Endodermal cell (in vitro differentiated cells): ENCODE results near the gene ESM1. TPM values are rescaled to one million over a fixed set of nuclear protein-coding genes. Genes with fewer than 3 reads are reported as not detected.

Source experiments
- DNase-seq: peaks from one replicate; pipeline ENCODE4 v3.0.0-alpha.2; 2017
- H3K27ac ChIP-seq: 2 replicates; pipeline ENCODE4 v1.5.1; 2013; ENCODE audit warnings: mild to moderate bottlenecking, low read depth, low read length, moderate library complexity
- H3K27me3 ChIP-seq: 2 replicates; pipeline ENCODE4 v1.6.1; 2013; ENCODE audit warnings: mild to moderate bottlenecking, low read length, moderate library complexity; ENCODE audit not compliant: insufficient read depth, control insufficient read depth, poor library complexity, severe bottlenecking
- H3K36me3 ChIP-seq: 2 replicates; pipeline ENCODE4 v1.7.0; 2013; ENCODE audit warnings: mild to moderate bottlenecking, low read length, moderate library complexity; ENCODE audit not compliant: control insufficient read depth, insufficient read depth
- H3K4me1 ChIP-seq: one replicate; pipeline ENCODE4 v1.7.0; 2013; ENCODE audit warnings: low read length; ENCODE audit not compliant: control insufficient read depth, insufficient read depth
- H3K4me3 ChIP-seq: 2 replicates; pipeline ENCODE4 v1.5.1; 2013; ENCODE audit warnings: mild to moderate bottlenecking, low read length, moderate library complexity
- H3K9ac ChIP-seq: 2 replicates; pipeline ENCODE4 v1.6.1; 2013; ENCODE audit warnings: mild to moderate bottlenecking, low read length, moderate library complexity; ENCODE audit not compliant: poor library complexity, severe bottlenecking; ENCODE audit errors: extremely low read depth
- H3K9me3 ChIP-seq: 2 replicates; pipeline ENCODE4 v1.6.1; 2013; ENCODE audit warnings: mild to moderate bottlenecking, low read length, moderate library complexity; ENCODE audit not compliant: control insufficient read depth
- H3K27ac Mint-ChIP-seq: 2 replicates; pipeline ENCODE4 v1.8.0; 2020; ENCODE audit warnings: mixed read lengths
- H3K27me3 Mint-ChIP-seq: 2 replicates; pipeline ENCODE4 v1.8.0; 2021; ENCODE audit warnings: mild to moderate bottlenecking, mixed read lengths; ENCODE audit not compliant: insufficient read depth
- H3K36me3 Mint-ChIP-seq: 2 replicates; pipeline ENCODE4 v1.8.0; 2020; ENCODE audit warnings: low read depth, mixed read lengths
- H3K4me1 Mint-ChIP-seq: 2 replicates; pipeline ENCODE4 v1.8.0; 2020; ENCODE audit warnings: mixed read lengths
- H3K4me3 Mint-ChIP-seq: 2 replicates; pipeline ENCODE4 v1.8.0; 2020; ENCODE audit warnings: mild to moderate bottlenecking, moderate library complexity, mixed read lengths
- H3K9me3 Mint-ChIP-seq: 2 replicates; pipeline ENCODE4 v1.8.0; 2020; ENCODE audit warnings: mild to moderate bottlenecking, mixed read lengths
- CTCF ChIP-seq: fragments of 200-600 bp; sonication (generic); conservative IDR thresholded peaks from 2 replicates; pipeline ENCODE4 v1.5.0; 2021; ENCODE audit warnings: antibody characterized with exemption, mild to moderate bottlenecking
- WGBS, 2 experiments: methylation state at CpG; one replicate each; pipeline versions ENCODE4 v1.1.5 to v1.1.7; 2013; ENCODE audit warnings: missing lambda C conversion rate in 2 of 2, mixed read lengths in 1 of 2; ENCODE audit not compliant: insufficient coverage in 1 of 2, insufficient read length in 1 of 2; 5-methylcytosine and 5-hydroxymethylcytosine counted together
- total RNA-seq, 2 donors: library from RNA; stranded (reverse); fragmentation: NEBNext Ultra II Directional in 1 of 2; extraction: Animal tissue kit (Norgen Biotek cat#: 25700) in 1 of 2; gene quantifications; 2 replicates in 1 of 2; 3 replicates in 1 of 2; pipeline ENCODE4 v1.2.1, GENCODE V29; 2021

The ESM1 gene
- total RNA-seq, 2 donors from 2014 or later = not detected

GRCh38 chr5:54959673-54960418 lies 25.5 kb downstream of the ESM1 start:
- Mint-ChIP-seq H3K27ac (no peak overlapping the region), H3K4me3 (no peak overlapping the region), H3K27me3 (peaks cover 27% of the 10 kb centered on the region), H3K4me1 (peaks cover 2% of the 10 kb centered on the region), H3K36me3 (no peaks in the 10 kb centered on the region), H3K9me3 (no peaks in the 10 kb centered on the region)
- peak; percentile 82 for TF ChIP-seq CTCF
- Histone ChIP-seq H3K36me3 (no peaks in the 10 kb centered on the region), H3K4me3 (no peak overlapping the region), H3K9ac (no peak overlapping the region), H3K27ac (no peak overlapping the region), H3K27me3 (no peaks in the 10 kb centered on the region), H3K9me3 (no peaks in the 10 kb centered on the region), H3K4me1 (no peaks in the 10 kb centered on the region)
- WGBS, 2 experiments = 75 to 86% methylated on average over 6 of the region's 6 CpGs
- DNase-seq = peak; percentile 86

- TF ChIP-seq CTCF = no peak
- Mint-ChIP-seq H3K9me3 (no peaks in the 10 kb centered on the region), H3K27ac (no peak overlapping the region), H3K4me1 (peaks cover 2% of the 10 kb centered on the region), H3K4me3 (no peak overlapping the region), H3K27me3 (peaks cover 21% of the 10 kb centered on the region), H3K36me3 (no peaks in the 10 kb centered on the region)
- Histone ChIP-seq H3K9ac (no peak overlapping the region), H3K4me3 (no peak overlapping the region), H3K9me3 (no peaks in the 10 kb centered on the region), H3K4me1 (no peaks in the 10 kb centered on the region), H3K27ac (no peak overlapping the region), H3K27me3 (no peaks in the 10 kb centered on the region), H3K36me3 (no peaks in the 10 kb centered on the region)
- DNase-seq = no peak
These were observed 28.5 kb downstream of the ESM1 start for GRCh38 chr5:54956922-54957321.

- no peak for DNase-seq
- Mint-ChIP-seq H3K27ac (no peak overlapping the region), H3K36me3 (no peaks in the 10 kb centered on the region), H3K27me3 (peaks cover 5% of the 10 kb centered on the region), H3K4me1 (peaks cover 13% of the 10 kb centered on the region), H3K9me3 (no peaks in the 10 kb centered on the region), H3K4me3 (no peak overlapping the region)
- no peak overlapping the region for H3K9ac ChIP-seq
- no peak for TF ChIP-seq CTCF
- no peaks in the 10 kb centered on the region for H3K36me3 ChIP-seq
- no peak overlapping the region for H3K4me3 ChIP-seq
- 94 to 100% methylated on average over 1 of the region's 1 CpG for WGBS, 2 experiments
- H3K9me3 ChIP-seq = no peaks in the 10 kb centered on the region
- no peaks in the 10 kb centered on the region for H3K27me3 ChIP-seq
- peaks cover 6% of the 10 kb centered on the region for H3K4me1 ChIP-seq
- H3K27ac ChIP-seq = no peak overlapping the region
These were observed 38.2 kb downstream of the ESM1 start for GRCh38 chr5:54947187-54947586.
